ENCODE results near the gene PPIA. TPM values are rescaled to one million over a fixed set of nuclear protein-coding genes. Genes with fewer than 3 reads are reported as not detected.

PPIA gene
- total RNA-seq, 1 experiment from 2014 or later: 2,465 TPM

GRCh38 chr7:44767912-44768627, 28.4 kb upstream of the PPIA start:
- H3K36me3 Mint-ChIP-seq: peaks cover 46% of the 10 kb centered on the region
- no peak overlapping the region for H3K4me3 Mint-ChIP-seq
- H3K27me3 Mint-ChIP-seq (ENCODE audit: low read depth): no peaks in the 10 kb centered on the region
- peaks cover 20% of the 10 kb centered on the region for H3K4me1 Mint-ChIP-seq
- POLR2A ChIA-PET: interaction anchor here (1.4 kb wide), 1 partner anchor 57 kb away, joined by 3 read pairs; no protein-coding TSS in a partner anchor
- DNase-seq (ENCODE audit: low spot score) (no peak), ATAC-seq (no peak; the same call in 1 of the 2 replicates)
- CTCF ChIA-PET: interaction anchor here (0.9 to 1.6 kb wide), 4 partner anchors 17 to 196 kb away, joined by 3 to 5 read pairs (median 4); no protein-coding TSS in a partner anchor
- no peak for TF ChIP-seq ETV6 (CRISPR knock-in tag; IDR thresholded peaks at IDR 0.05)
- TF ChIP-seq ZNF532 (CRISPR knock-in tag; IDR thresholded peaks at IDR 0.05; ENCODE audit: borderline replicate concordance): no peak
- no peak for TF ChIP-seq MXD4 (CRISPR knock-in tag; IDR thresholded peaks at IDR 0.05; ENCODE audit: borderline replicate concordance)
- no peak for TF ChIP-seq FOXJ3 (CRISPR knock-in tag; IDR thresholded peaks at IDR 0.05; ENCODE audit: borderline replicate concordance)
- no peak for TF ChIP-seq ZNF281 (CRISPR knock-in tag; IDR thresholded peaks at IDR 0.05)
- no peak for TF ChIP-seq TEAD1 (CRISPR knock-in tag; IDR thresholded peaks at IDR 0.05)
- no peak for TF ChIP-seq FOXP1 (CRISPR knock-in tag; IDR thresholded peaks at IDR 0.05; ENCODE audit: borderline replicate concordance)
- TF ChIP-seq GRHL2 (CRISPR knock-in tag; IDR thresholded peaks at IDR 0.05; ENCODE audit: insufficient replicate concordance, severe bottlenecking): no peak
- no peak for TF ChIP-seq ELF4 (CRISPR knock-in tag; IDR thresholded peaks at IDR 0.05; ENCODE audit: low read depth)
- no peak for TF ChIP-seq RORB (CRISPR knock-in tag; IDR thresholded peaks at IDR 0.05)
- TF ChIP-seq NFYB (CRISPR knock-in tag; conservative IDR thresholded peaks at IDR 0.05; ENCODE audit: low read depth): no peak
- no peak for TF ChIP-seq MLX (CRISPR knock-in tag; IDR thresholded peaks at IDR 0.05)
- no peak for TF ChIP-seq ZSCAN18 (CRISPR knock-in tag; IDR thresholded peaks at IDR 0.05)
- TF ChIP-seq ZNF219 (CRISPR knock-in tag; IDR thresholded peaks at IDR 0.05; ENCODE audit: borderline replicate concordance): no peak
- no peaks in the 10 kb centered on the region for H3K9me3 Mint-ChIP-seq
- H3K27ac Mint-ChIP-seq: peak overlapping the region; percentile 90

Measured in WTC11 (cell line).